HCT116 (cell line): Measurements from ENCODE around the gene CEP41. TPM values are rescaled to one million over a fixed set of nuclear protein-coding genes. Genes with fewer than 3 reads are reported as not detected.

ENCODE experiments used
- ATAC-seq: fragments of 200-7000 bp; cut with Tn5 transposase; 2 replicates; pipeline ENCODE4 v1.9.1; 2020; ENCODE audit warnings: mild to moderate bottlenecking, moderate library complexity
- BruUV-seq: library from RNA; stranded (reverse); fragments of 400-500 nt; replicated peaks from 2 replicates; lab custom pipeline; 2021; lab: Mats Ljungman, UMichigan
- CTCF ChIA-PET: fragments of 300-600 bp; sonication (Branson Sonifier 250); formaldehyde crosslinking; loops from one replicate; lab custom pipeline; 2021; ENCODE audit warnings: antibody characterized with exemption; lab: Charles Lee
- POLR2A ChIA-PET: fragments of 300-600, 350-600 bp; sonication (Branson Sonifier 250); formaldehyde crosslinking; loops from one replicate; lab custom pipeline; 2021; ENCODE audit warnings: antibody characterized with exemption; lab: Charles Lee
- RAD21 ChIA-PET, 2 experiments: fragments of 300-600 bp; sonication (Branson Sonifier 250); formaldehyde crosslinking; loops; one replicate each; lab custom pipeline; 2023; ENCODE audit warnings: low total read pairs in 2 of 2; ENCODE audit not compliant: uncharacterized antibody in 2 of 2, unreplicated experiment in 2 of 2, low non-redundant PET in 1 of 2; lab: Charles Lee
- DNase-seq: peaks from one replicate; pipeline ENCODE4 v3.0.0-alpha.2; 2010; ENCODE audit warnings: low read depth, low spot score
- H2AFZ ChIP-seq: fragments of 200-600 bp; shearing (Covaris generic), sonication (generic); 2 replicates; pipeline ENCODE4 v1.6.1; 2017; ENCODE audit warnings: low read depth, mixed run types, mixed read lengths, antibody characterized with exemption, low read length; ENCODE audit not compliant: poor library complexity, severe bottlenecking
- H3K27ac ChIP-seq: 2 replicates; pipeline ENCODE4 v1.5.1; 2012; ENCODE audit warnings: low read depth, low read length
- H3K27me3 ChIP-seq: fragments of 200-600 bp; sonication (generic); 2 replicates; pipeline ENCODE4 v1.6.1; 2016; ENCODE audit warnings: mixed run types, low read length, mixed read lengths; ENCODE audit not compliant: insufficient read depth
- H3K36me3 ChIP-seq, 2 experiments: fragments of 200-500 bp in 1 of 2; fragments of 200-600 bp in 1 of 2; sonication (Bioruptor generic) in 1 of 2; sonication (generic) in 1 of 2; 2 replicates each; pipeline versions ENCODE4 v1.5.1 to v1.6.1; 2014 to 2016; ENCODE audit warnings: low read length in 2 of 2, inconsistent platforms in 1 of 2, mixed read lengths in 1 of 2, mixed run types in 1 of 2; ENCODE audit not compliant: insufficient read depth in 2 of 2, control insufficient read depth in 1 of 2
- H3K4me1 ChIP-seq, 2 experiments: fragments of 200-600 bp in 1 of 2; sonication (generic) in 1 of 2; 2 replicates each; pipeline versions ENCODE4 v1.5.1 to v1.6.1; 2012 to 2017; ENCODE audit warnings: low read length in 2 of 2, inconsistent platforms in 1 of 2, mild to moderate bottlenecking in 1 of 2, mixed read lengths in 1 of 2, mixed run types in 1 of 2, moderate library complexity in 1 of 2; ENCODE audit not compliant: insufficient read depth in 2 of 2, control insufficient read depth in 1 of 2
- H3K4me2 ChIP-seq: fragments of 200-600 bp; sonication (generic); 2 replicates; pipeline ENCODE4 v1.6.1; 2017; ENCODE audit warnings: mixed run types, low read length, mixed read lengths
- H3K4me3 ChIP-seq, 2 experiments: fragments of 200-600 bp in 1 of 2; sonication (generic) in 1 of 2; replicated peaks in 1 of 2; 2 replicates each; pipeline ENCODE4 v1.5.1; 2011 to 2016; ENCODE audit warnings: low read length in 2 of 2, control low read depth in 1 of 2, low read depth in 1 of 2, mild to moderate bottlenecking in 1 of 2, mixed read lengths in 1 of 2, mixed run types in 1 of 2
- H3K79me2 ChIP-seq: fragments of 200-600 bp; sonication (generic); 2 replicates; pipeline ENCODE4 v1.6.1; 2017; ENCODE audit warnings: mild to moderate bottlenecking, mixed run types, low read length, moderate library complexity, mixed read lengths; ENCODE audit not compliant: insufficient read depth
- H3K9ac ChIP-seq: fragments of 200-600 bp; sonication (generic); 2 replicates; pipeline ENCODE4 v1.6.1; 2016; ENCODE audit warnings: low read length, mixed read lengths
- H3K9me2 ChIP-seq: fragments of 200-600 bp; sonication (generic), shearing (Covaris generic); 2 replicates; pipeline ENCODE4 v1.6.1; 2017; ENCODE audit warnings: mixed run types, mild to moderate bottlenecking, moderate library complexity; ENCODE audit not compliant: insufficient read depth
- H3K9me3 ChIP-seq, 2 experiments: fragments of 200-500 bp in 1 of 2; fragments of 200-600 bp in 1 of 2; sonication (Bioruptor generic) in 1 of 2; sonication (generic) in 1 of 2; 2 replicates each; pipeline ENCODE4 v1.6.1; 2014 to 2017; ENCODE audit warnings: low read length in 2 of 2, mixed read lengths in 2 of 2, inconsistent platforms in 1 of 2, low read depth in 1 of 2, mild to moderate bottlenecking in 1 of 2, mixed run types in 1 of 2, moderate library complexity in 1 of 2; ENCODE audit not compliant: control insufficient read depth in 1 of 2, insufficient read depth in 1 of 2
- H4K20me1 ChIP-seq: fragments of 200-600 bp; sonication (generic), shearing (Covaris generic); 2 replicates; pipeline ENCODE4 v1.6.1; 2017; ENCODE audit warnings: mixed run types, mild to moderate bottlenecking, moderate library complexity; ENCODE audit not compliant: insufficient read depth
- CEBPB ChIP-seq: IDR thresholded peaks from 2 replicates; pipeline ENCODE4 v1.6.1; 2012; ENCODE audit warnings: low read depth
- EGR1 ChIP-seq: IDR thresholded peaks from 2 replicates; pipeline ENCODE4 v1.6.1; 2012; ENCODE audit warnings: low read depth
- JUND ChIP-seq: IDR thresholded peaks from 2 replicates; pipeline ENCODE4 v1.6.1; 2012
- POLR2AphosphoS5 ChIP-seq: IDR thresholded peaks from 2 replicates; pipeline ENCODE4 v1.6.1; 2011; ENCODE audit warnings: mild to moderate bottlenecking, low read depth, low read length, moderate library complexity
- SRF ChIP-seq: IDR thresholded peaks from 2 replicates; pipeline ENCODE4 v1.6.1; 2012; ENCODE audit warnings: low read depth
- YY1 ChIP-seq: IDR thresholded peaks from 2 replicates; pipeline ENCODE4 v1.6.1; 2011; ENCODE audit warnings: low read length, low read depth, moderate library complexity, mild to moderate bottlenecking; ENCODE audit not compliant: insufficient replicate concordance; ENCODE audit errors: extremely low read depth
- intact Hi-C: fragments of 100-400 bp; cut with micrococcal nuclease; formaldehyde crosslinking; loops from 2 replicates; pipeline ENCODE4 v1.10.0; 2022
- total RNA-seq: library from RNA; stranded (reverse); gene quantifications from one replicate; pipeline ENCODE4 v1.2.1, GENCODE V29; 2021; ENCODE audit not compliant: unreplicated experiment
- TF ChIP-seq, protein P1 (sequence below): IDR thresholded peaks from 2 replicates; pipeline ENCODE4 v1.6.1; 2012
- TF ChIP-seq, protein P2 (sequence below): IDR thresholded peaks from 2 replicates; pipeline ENCODE4 v1.6.1; 2012; ENCODE audit warnings: low read depth

Gene CEP41
- total RNA-seq, 1 experiment from 2014 or later = 13.6 TPM

DNA sequence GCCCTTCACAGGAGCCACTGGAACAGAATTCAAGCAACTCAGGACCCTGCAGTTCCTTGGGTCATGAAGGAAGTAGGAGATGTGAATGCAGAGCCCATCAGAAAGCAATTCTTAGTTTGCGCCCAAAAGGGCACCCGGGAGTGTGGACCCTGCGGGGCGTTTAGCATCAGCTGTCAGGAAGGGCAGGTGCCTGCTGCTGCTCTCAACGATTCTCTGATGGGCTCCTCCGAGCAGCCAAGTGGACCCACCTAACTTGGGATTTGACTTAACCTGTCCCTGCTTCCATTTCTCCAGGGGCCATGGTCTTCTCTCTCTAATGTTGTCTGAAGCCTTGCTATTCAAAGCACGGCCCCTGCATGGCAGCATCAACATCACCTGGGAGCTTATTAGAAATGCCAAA lies 79.1 kb downstream of the CEP41 start (continued):
- no peak for TF ChIP-seq POLR2AphosphoS5
- no peak for TF ChIP-seq CEBPB
- TF ChIP-seq, all 23 proteins: peak for 0

DNA sequence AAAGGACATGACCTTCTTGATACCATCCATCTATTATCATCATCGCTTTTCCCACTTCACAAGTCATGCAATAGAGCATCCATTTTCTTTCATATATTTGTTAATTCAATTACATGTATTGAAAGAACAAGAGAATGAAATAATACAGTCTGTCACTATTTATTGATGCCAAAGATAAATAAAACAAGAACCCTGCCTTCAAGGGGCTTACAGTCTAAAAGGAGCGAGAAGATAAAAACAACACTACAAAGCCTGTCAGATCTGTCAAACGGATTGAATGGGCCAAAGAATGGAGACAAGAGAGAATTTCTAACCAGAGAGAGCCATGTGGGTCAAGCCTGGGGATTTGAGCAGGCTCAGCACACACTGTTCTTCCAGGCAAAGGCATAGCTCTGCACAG lies 80.3 kb downstream of the CEP41 start:
- no peaks in the 10 kb centered on the region for H4K20me1 ChIP-seq
- POLR2A ChIA-PET = no interaction called here
- TF ChIP-seq, protein P1, sequence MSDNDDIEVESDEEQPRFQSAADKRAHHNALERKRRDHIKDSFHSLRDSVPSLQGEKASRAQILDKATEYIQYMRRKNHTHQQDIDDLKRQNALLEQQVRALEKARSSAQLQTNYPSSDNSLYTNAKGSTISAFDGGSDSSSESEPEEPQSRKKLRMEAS = no peak
- TF ChIP-seq, protein P2, sequence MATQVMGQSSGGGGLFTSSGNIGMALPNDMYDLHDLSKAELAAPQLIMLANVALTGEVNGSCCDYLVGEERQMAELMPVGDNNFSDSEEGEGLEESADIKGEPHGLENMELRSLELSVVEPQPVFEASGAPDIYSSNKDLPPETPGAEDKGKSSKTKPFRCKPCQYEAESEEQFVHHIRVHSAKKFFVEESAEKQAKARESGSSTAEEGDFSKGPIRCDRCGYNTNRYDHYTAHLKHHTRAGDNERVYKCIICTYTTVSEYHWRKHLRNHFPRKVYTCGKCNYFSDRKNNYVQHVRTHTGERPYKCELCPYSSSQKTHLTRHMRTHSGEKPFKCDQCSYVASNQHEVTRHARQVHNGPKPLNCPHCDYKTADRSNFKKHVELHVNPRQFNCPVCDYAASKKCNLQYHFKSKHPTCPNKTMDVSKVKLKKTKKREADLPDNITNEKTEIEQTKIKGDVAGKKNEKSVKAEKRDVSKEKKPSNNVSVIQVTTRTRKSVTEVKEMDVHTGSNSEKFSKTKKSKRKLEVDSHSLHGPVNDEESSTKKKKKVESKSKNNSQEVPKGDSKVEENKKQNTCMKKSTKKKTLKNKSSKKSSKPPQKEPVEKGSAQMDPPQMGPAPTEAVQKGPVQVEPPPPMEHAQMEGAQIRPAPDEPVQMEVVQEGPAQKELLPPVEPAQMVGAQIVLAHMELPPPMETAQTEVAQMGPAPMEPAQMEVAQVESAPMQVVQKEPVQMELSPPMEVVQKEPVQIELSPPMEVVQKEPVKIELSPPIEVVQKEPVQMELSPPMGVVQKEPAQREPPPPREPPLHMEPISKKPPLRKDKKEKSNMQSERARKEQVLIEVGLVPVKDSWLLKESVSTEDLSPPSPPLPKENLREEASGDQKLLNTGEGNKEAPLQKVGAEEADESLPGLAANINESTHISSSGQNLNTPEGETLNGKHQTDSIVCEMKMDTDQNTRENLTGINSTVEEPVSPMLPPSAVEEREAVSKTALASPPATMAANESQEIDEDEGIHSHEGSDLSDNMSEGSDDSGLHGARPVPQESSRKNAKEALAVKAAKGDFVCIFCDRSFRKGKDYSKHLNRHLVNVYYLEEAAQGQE = no peak
- TF ChIP-seq POLR2AphosphoS5 (no peak), JUND (no peak), YY1 (no peak), SRF (no peak), EGR1 (no peak)
- TF ChIP-seq, all 23 proteins: peak for 0
- H3K9me3 ChIP-seq = peaks cover 0 to 21% of the 10 kb centered on the region in 2 experiments; a peak in 1 of 4 replicates
- no peak overlapping the region for H3K27ac ChIP-seq
- H3K4me2 ChIP-seq = no peak overlapping the region
- ATAC-seq (no peak), DNase-seq (no peak)
- H3K4me3 ChIP-seq = no peak overlapping the region
- ChIA-PET CTCF (no interaction called here), RAD21 (no interaction called here)
- H3K4me1 ChIP-seq = peaks cover 36 to 54% of the 10 kb centered on the region in 2 experiments
- H3K9me2 ChIP-seq = no peaks in the 10 kb centered on the region
- H3K9ac ChIP-seq = no peak overlapping the region
- no peaks in the 10 kb centered on the region for H3K36me3 ChIP-seq
- BruUV-seq = no TSS peak
- no peaks in the 10 kb centered on the region for H3K27me3 ChIP-seq
- H3K79me2 ChIP-seq = no peaks in the 10 kb centered on the region
- intact Hi-C loops = no loop called here
- H2AFZ ChIP-seq = no peak overlapping the region
